Upper lobe of left lung (tissue), 6 donors: ENCODE results near the gene DHX8. TPM values are rescaled to one million over a fixed set of nuclear protein-coding genes. Genes with fewer than 3 reads are reported as not detected.

Experiments used
- ATAC-seq, 2 donors: fragments of 200-7000 bp; cut with Tn5 transposase; one replicate each; pipeline ENCODE4 v1.9.1; 2022; ENCODE audit warnings: mild to moderate bottlenecking in 2 of 2, moderate library complexity in 2 of 2; ENCODE audit not compliant: low FRiP score in 2 of 2
- DNase-seq, 2 donors: peaks; one replicate each; pipeline ENCODE4 v3.0.0-alpha.2; 2019 to 2020
- H3K27ac ChIP-seq, 4 donors: fragments of 200-600 bp; sonication (generic); one replicate each; pipeline ENCODE4 v1.5.1; 2016 to 2019
- H3K27me3 ChIP-seq, 4 donors: fragments of 200-600 bp; sonication (generic); one replicate each; pipeline ENCODE4 v1.5.1; 2017 to 2019
- H3K36me3 ChIP-seq, 4 donors: fragments of 200-600 bp; sonication (generic); one replicate each; pipeline ENCODE4 v1.5.1; 2016 to 2019
- H3K4me1 ChIP-seq, 4 donors: fragments of 200-600 bp; sonication (generic); one replicate each; pipeline ENCODE4 v1.5.1; 2018 to 2019
- H3K4me3 ChIP-seq, 4 donors: fragments of 200-600 bp; sonication (generic); one replicate each; pipeline ENCODE4 v1.5.1; 2017 to 2019; ENCODE audit warnings: mild to moderate bottlenecking in 2 of 4, moderate library complexity in 1 of 4
- H3K9me3 ChIP-seq, 4 donors: fragments of 200-600 bp; sonication (generic); one replicate each; pipeline ENCODE4 v1.5.1; 2018 to 2019
- CTCF ChIP-seq, 6 experiments: fragments of 450-650 bp in 4 of 6; fragments of 200-600 bp in 2 of 6; sonication (generic) in 2 of 6; IDR thresholded peaks; one replicate each; pipeline ENCODE4 v1.5.1; 2016 to 2019; ENCODE audit warnings: antibody characterized with exemption in 6 of 6
- EP300 ChIP-seq, 4 donors: sonication (generic); formaldehyde crosslinking; IDR thresholded peaks; one replicate each; pipeline ENCODE4 v1.5.1; 2017; ENCODE audit warnings: antibody characterized with exemption in 4 of 4, control low read depth in 2 of 4
- POLR2A ChIP-seq, 4 donors: fragments of 450-650 bp; IDR thresholded peaks; one replicate each; pipeline ENCODE4 v1.5.1; 2016 to 2017; ENCODE audit warnings: antibody characterized with exemption in 4 of 4, mild to moderate bottlenecking in 2 of 4
- POLR2AphosphoS5 ChIP-seq, 2 donors: sonication (generic); formaldehyde crosslinking; IDR thresholded peaks; one replicate each; pipeline ENCODE4 v1.5.1; 2017; ENCODE audit warnings: antibody characterized with exemption in 2 of 2
- WGBS, 2 donors: methylation state at CpG; one replicate each; pipeline ENCODE4 v1.1.5; 2017 to 2018; 5-methylcytosine and 5-hydroxymethylcytosine counted together
- total RNA-seq, 6 donors: library from RNA; depleted of rRNA in 4 of 6; stranded (reverse); fragments of >200 nt in 4 of 6; gene quantifications; one replicate each; pipeline versions ENCODE4 v1.1.0 to v1.2.1, GENCODE V29; 2016 to 2021
- donor health status: DM: no; HTN: no; CAD: no; lungs with moderate emphysema.
- donor health status: DM: no; HTN: yes; CAD: no; lungs with severe emphysema.

Gene DHX8
- total RNA-seq, 6 donors from 2014 or later, result 23.1 to 54.0 (median 41.3) TPM

- no peaks in the 10 kb centered on the region for H3K27me3 ChIP-seq
- H3K9me3 ChIP-seq, result no peaks in the 10 kb centered on the region
- no peaks in the 10 kb centered on the region for H3K4me1 ChIP-seq
- WGBS, 2 donors, result 83 to 93% methylated on average over 1 of the region's 1 CpG
- TF ChIP-seq POLR2A (IDR thresholded peaks at IDR 0.05) (no peak), EP300 (IDR thresholded peaks at IDR 0.05) (no peak), POLR2AphosphoS5 (IDR thresholded peaks at IDR 0.05) (no peak), CTCF (IDR thresholded peaks at IDR 0.05) (no peak)
- no peaks in the 10 kb centered on the region for H3K36me3 ChIP-seq
- H3K27ac ChIP-seq, result no peak overlapping the region
- DNase-seq (no peak), ATAC-seq (no peak)
- H3K4me3 ChIP-seq, result no peak overlapping the region
These were observed 44.7 kb upstream of the DHX8 start for GRCh38 chr17:43439041-43439440.

- Histone ChIP-seq H3K9me3 (no peaks in the 10 kb centered on the region), H3K36me3 (no peaks in the 10 kb centered on the region), H3K27me3 (no peaks in the 10 kb centered on the region), H3K4me1 (no peaks in the 10 kb centered on the region), H3K27ac (no peak overlapping the region), H3K4me3 (no peak overlapping the region)
- TF ChIP-seq CTCF (IDR thresholded peaks at IDR 0.05) (no peak), EP300 (IDR thresholded peaks at IDR 0.05) (no peak), POLR2AphosphoS5 (IDR thresholded peaks at IDR 0.05) (no peak), POLR2A (IDR thresholded peaks at IDR 0.05) (no peak)
- DNase-seq, result no peak
- ATAC-seq, result peak in 1 of 2 donors; percentile 75
- 65 to 85% methylated on average over 2 of the region's 2 CpGs for WGBS, 2 donors
These were observed 41.1 kb upstream of the DHX8 start for GRCh38 chr17:43442711-43443110.

GRCh38 chr17:43443381-43443780, 40.4 kb upstream of the DHX8 start:
- Histone ChIP-seq H3K4me1 (no peaks in the 10 kb centered on the region), H3K36me3 (no peaks in the 10 kb centered on the region), H3K27me3 (no peaks in the 10 kb centered on the region), H3K27ac (no peak overlapping the region), H3K4me3 (no peak overlapping the region), H3K9me3 (no peaks in the 10 kb centered on the region)
- ATAC-seq (no peak), DNase-seq (no peak)
- TF ChIP-seq CTCF (IDR thresholded peaks at IDR 0.05) (no peak), POLR2AphosphoS5 (IDR thresholded peaks at IDR 0.05) (no peak), EP300 (IDR thresholded peaks at IDR 0.05) (no peak), POLR2A (IDR thresholded peaks at IDR 0.05) (no peak)
- 87 to 92% methylated on average over 3 of the region's 3 CpGs for WGBS, 2 donors

GRCh38 chr17:43444223-43445008, 39.4 kb upstream of the DHX8 start:
- Histone ChIP-seq H3K4me1 (peaks cover 0 to 9% (median 3%) of the 10 kb centered on the region in 4 donors), H3K27me3 (no peaks in the 10 kb centered on the region), H3K9me3 (no peaks in the 10 kb centered on the region), H3K27ac (no peak overlapping the region), H3K4me3 (no peak overlapping the region), H3K36me3 (no peaks in the 10 kb centered on the region)
- no peak for DNase-seq
- 73 to 80% methylated on average over 8 of the region's 8 CpGs for WGBS, 2 donors
- no peak for ATAC-seq
- no peak for TF ChIP-seq POLR2AphosphoS5 (IDR thresholded peaks at IDR 0.05)
- TF ChIP-seq EP300 (IDR thresholded peaks at IDR 0.05), result no peak

- no peak for TF ChIP-seq CTCF (IDR thresholded peaks at IDR 0.05)
- TF ChIP-seq POLR2A (IDR thresholded peaks at IDR 0.05), result no peak
- TF ChIP-seq POLR2AphosphoS5 (IDR thresholded peaks at IDR 0.05), result no peak
- no peak for TF ChIP-seq EP300 (IDR thresholded peaks at IDR 0.05)
- peaks cover 0 to 13% (median 6%) of the 10 kb centered on the region in 4 donors for H3K4me1 ChIP-seq
- H3K27me3 ChIP-seq, result no peaks in the 10 kb centered on the region
- 63 to 84% methylated on average over 5 of the region's 5 CpGs for WGBS, 2 donors
- H3K36me3 ChIP-seq, result no peaks in the 10 kb centered on the region
- H3K4me3 ChIP-seq, result no peak overlapping the region
- no peak overlapping the region for H3K27ac ChIP-seq
- DNase-seq, result no peak
- H3K9me3 ChIP-seq, result no peaks in the 10 kb centered on the region
- no peak for ATAC-seq
These were observed 38.7 kb upstream of the DHX8 start for GRCh38 chr17:43445009-43445589.
